GM18861 (cell line): ENCODE results near the gene SUMO3.
A peak's percentile ranks its signal among the peaks of the same experiment; 100 is the strongest.
"Not testable (repeated sequence)": the region's sequence is repeated elsewhere in the genome, so short reads cannot be mapped to it uniquely, and the experiment has no call there.

Experiments used
- ATAC-seq: cut with Tn5 transposase; IDR thresholded peaks from one replicate; pipeline ENCODE4 v1.9.1; 2021; ENCODE audit not compliant: unreplicated experiment

Gene SUMO3

GRCh38 chr21:44847261-44848056, 29.6 kb upstream of the SUMO3 start:
- ATAC-seq, result no peak

- no peak for ATAC-seq
Observed at GRCh38 chr21:44846485-44847260, 28.8 kb upstream of the SUMO3 start.

- no peak for ATAC-seq
Observed at GRCh38 chr21:44846224-44846484, 28.3 kb upstream of the SUMO3 start.

GRCh38 chr21:44845418-44846223, 27.8 kb upstream of the SUMO3 start:
- peak; percentile 58 for ATAC-seq

GRCh38 chr21:44844256-44844655, 26.4 kb upstream of the SUMO3 start:
- no peak for ATAC-seq

- ATAC-seq, result no peak
Observed at GRCh38 chr21:44842721-44843445, 25.0 kb upstream of the SUMO3 start.

GRCh38 chr21:44842087-44842486, 24.2 kb upstream of the SUMO3 start:
- no peak for ATAC-seq

- no peak for ATAC-seq
Observed at GRCh38 chr21:44840771-44841170, 22.9 kb upstream of the SUMO3 start.

- no peak for ATAC-seq
Observed at GRCh38 chr21:44838951-44839350, 21.1 kb upstream of the SUMO3 start.

GRCh38 chr21:44838039-44838895, 20.4 kb upstream of the SUMO3 start:
- ATAC-seq, result no peak

- ATAC-seq, result no peak
Observed at GRCh38 chr21:44837537-44837936, 19.7 kb upstream of the SUMO3 start.

GRCh38 chr21:44836666-44837471, 19.0 kb upstream of the SUMO3 start:
- no peak for ATAC-seq

- ATAC-seq, result no peak
Observed at GRCh38 chr21:44836349-44836665, 18.4 kb upstream of the SUMO3 start.

GRCh38 chr21:44835647-44835973, 17.7 kb upstream of the SUMO3 start:
- ATAC-seq, result no peak

GRCh38 chr21:44834951-44835646, 17.2 kb upstream of the SUMO3 start:
- no peak for ATAC-seq

GRCh38 chr21:44834231-44834950, 16.5 kb upstream of the SUMO3 start:
- no peak for ATAC-seq

GRCh38 chr21:44833663-44834062, 15.8 kb upstream of the SUMO3 start:
- no peak for ATAC-seq

GRCh38 chr21:44832516-44833255, 14.8 kb upstream of the SUMO3 start:
- ATAC-seq, result not testable (repeated sequence)
